Erythroblast (primary cell): ENCODE measurements around the gene KCNQ5.

ENCODE experiments used
- GATA1 ChIP-seq: IDR thresholded peaks from 2 replicates; pipeline ENCODE4 v1.6.1; 2011; ENCODE audit warnings: low read depth, mild to moderate bottlenecking, control low read depth, low read length, moderate library complexity
- POLR2A ChIP-seq: IDR thresholded peaks from 2 replicates; pipeline ENCODE4 v1.6.1; 2011; ENCODE audit warnings: mild to moderate bottlenecking, low read length

DNA sequence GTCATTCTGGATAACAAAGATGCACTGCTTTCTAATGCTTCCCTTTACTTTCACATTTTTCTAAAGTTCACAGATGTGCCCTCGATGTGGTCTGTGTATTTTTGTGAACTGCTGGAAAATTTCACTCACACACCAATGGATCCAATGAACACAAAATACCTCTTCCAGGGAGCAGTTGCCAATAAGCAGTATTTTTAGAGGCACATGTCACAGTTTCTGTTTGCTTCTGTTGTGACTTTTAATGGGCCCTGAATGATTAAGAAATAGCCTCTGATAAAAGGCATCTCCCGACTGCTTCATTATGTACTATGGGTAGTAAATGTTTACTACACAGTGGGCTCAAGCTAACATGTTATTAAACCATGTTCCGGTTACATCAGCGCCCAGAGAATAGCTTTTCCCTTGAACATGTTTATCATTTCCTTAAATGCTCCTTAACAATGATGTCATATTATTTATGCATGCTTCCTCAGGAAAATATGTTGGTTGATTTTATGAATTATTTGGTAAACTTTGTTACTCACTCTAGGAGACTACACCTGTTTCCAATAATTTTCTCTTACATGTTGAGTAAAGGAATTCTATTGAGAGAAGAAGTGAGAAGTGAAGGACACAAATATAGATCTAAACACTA, 188.0 kb downstream of the KCNQ5 start:
- no peak for TF ChIP-seq POLR2A
- TF ChIP-seq GATA1: no peak
